DND-41 (cell line): Measurements from ENCODE around the gene TMOD2.

Experiments
- ATAC-seq: fragments of 200-7000 bp; cut with Tn5 transposase; 3 replicates; pipeline ENCODE4 v1.9.1; 2021; ENCODE audit warnings: low read depth; ENCODE audit not compliant: insufficient read depth
- DNase-seq: peaks from one replicate; pipeline ENCODE4 v3.0.0-alpha.2; 2020
- H2AFZ ChIP-seq: 2 replicates; pipeline ENCODE4 v1.6.0; 2012; ENCODE audit warnings: low read depth, low read length
- H3K27ac ChIP-seq: 2 replicates; pipeline ENCODE4 v1.5.1; 2012; ENCODE audit warnings: low read length, inconsistent platforms
- H3K27me3 ChIP-seq: fragments of 200-600 bp; sonication (generic); 2 replicates; pipeline ENCODE4 v1.6.0; 2012; ENCODE audit warnings: low read length, mild to moderate bottlenecking, inconsistent platforms; ENCODE audit not compliant: insufficient read depth, poor library complexity
- H3K36me3 ChIP-seq: 2 replicates; pipeline ENCODE4 v1.5.1; 2012; ENCODE audit warnings: low read length, inconsistent platforms; ENCODE audit not compliant: insufficient read depth
- H3K4me1 ChIP-seq: 2 replicates; pipeline ENCODE4 v1.5.1; 2012; ENCODE audit warnings: mild to moderate bottlenecking, low read length; ENCODE audit not compliant: insufficient read depth
- H3K4me2 ChIP-seq: 2 replicates; pipeline ENCODE4 v1.6.0; 2012; ENCODE audit warnings: mild to moderate bottlenecking, moderate library complexity, low read length, inconsistent platforms; ENCODE audit not compliant: insufficient read depth
- H3K4me3 ChIP-seq, 2 experiments: fragments of 200-600 bp in 1 of 2; shearing (Covaris generic) in 1 of 2; 2 replicates each; pipeline ENCODE4 v1.5.1; 2012 to 2016; ENCODE audit warnings: inconsistent platforms in 2 of 2, low read length in 2 of 2, mild to moderate bottlenecking in 2 of 2, low read depth in 1 of 2, moderate library complexity in 1 of 2
- H3K79me2 ChIP-seq: 2 replicates; pipeline ENCODE4 v1.6.0; 2012; ENCODE audit warnings: low read length, inconsistent platforms; ENCODE audit not compliant: insufficient read depth
- H3K9ac ChIP-seq: 2 replicates; pipeline ENCODE4 v1.6.0; 2012; ENCODE audit warnings: low read depth, mild to moderate bottlenecking, inconsistent platforms, low read length, moderate library complexity
- H3K9me3 ChIP-seq: 2 replicates; pipeline ENCODE4 v1.5.1; 2012; ENCODE audit warnings: low read length, moderate library complexity, mild to moderate bottlenecking, inconsistent platforms; ENCODE audit not compliant: insufficient read depth, severe bottlenecking
- H4K20me1 ChIP-seq: 2 replicates; pipeline ENCODE4 v1.6.0; 2012; ENCODE audit warnings: low read length; ENCODE audit not compliant: insufficient read depth
- CTCF ChIP-seq: IDR thresholded peaks from 2 replicates; pipeline ENCODE4 v1.5.1; 2012; ENCODE audit warnings: borderline replicate concordance, low read length, moderate library complexity, mild to moderate bottlenecking; ENCODE audit not compliant: poor library complexity, severe bottlenecking; ENCODE audit errors: extremely low read depth
- EZH2 ChIP-seq: IDR thresholded peaks from 3 replicates; pipeline ENCODE4 v1.6.1; 2012; ENCODE audit warnings: borderline replicate concordance, low read depth, mild to moderate bottlenecking, moderate library complexity, low read length, inconsistent platforms; ENCODE audit not compliant: severe bottlenecking

Gene TMOD2

GRCh38 chr15:51750792-51751696, at the start of gene TMOD2:
Gene TMOD2, plus strand, starts transcription at chr15:51751597. Its CDS starts 14,845 bp downstream, at chr15:51766442.
- Histone ChIP-seq H3K79me2 (peaks cover 4% of the 10 kb centered on the region; the same call in 1 of the 2 replicates), H2AFZ (peak within 1 kb of the TSS; percentile 82), H4K20me1 (no peaks in the 10 kb centered on the region), H3K9me3 (no peaks in the 10 kb centered on the region), H3K36me3 (no peaks in the 10 kb centered on the region), H3K4me2 (peak within 1 kb of the TSS; percentile 94), H3K9ac (peak within 1 kb of the TSS; percentile 64), H3K27ac (no peak within 1 kb of the TSS), H3K27me3 (peaks cover 16% of the 10 kb centered on the region), H3K4me3 (peak within 1 kb of the TSS; percentile 28 to 86; a peak in 3 of 4 replicates), H3K4me1 (peaks cover 49% of the 10 kb centered on the region)
- DNase-seq: peak; percentile 58
- peak; percentile 84 for ATAC-seq
- TF ChIP-seq CTCF: no peak
- TF ChIP-seq EZH2: peak; percentile 77

GRCh38 chr15:51702710-51703109, 48.7 kb upstream of the TMOD2 start:
- Histone ChIP-seq H2AFZ (no peak overlapping the region), H3K4me1 (no peaks in the 10 kb centered on the region), H3K27ac (no peak overlapping the region), H3K27me3 (peaks cover 5% of the 10 kb centered on the region), H3K9me3 (no peaks in the 10 kb centered on the region), H3K4me3 (no peak overlapping the region), H3K79me2 (no peaks in the 10 kb centered on the region), H3K4me2 (no peak overlapping the region), H4K20me1 (no peaks in the 10 kb centered on the region), H3K36me3 (no peaks in the 10 kb centered on the region), H3K9ac (no peak overlapping the region)
- ATAC-seq: no peak
- DNase-seq: no peak
- TF ChIP-seq EZH2 (no peak), CTCF (no peak)

- Histone ChIP-seq H3K79me2 (no peaks in the 10 kb centered on the region), H3K9ac (no peak overlapping the region), H3K4me3 (no peak overlapping the region), H3K9me3 (no peaks in the 10 kb centered on the region), H3K4me1 (no peaks in the 10 kb centered on the region), H3K27ac (no peak overlapping the region), H3K4me2 (no peak overlapping the region), H4K20me1 (no peaks in the 10 kb centered on the region), H3K27me3 (no peaks in the 10 kb centered on the region), H3K36me3 (no peaks in the 10 kb centered on the region), H2AFZ (no peak overlapping the region)
- ATAC-seq (no peak), DNase-seq (no peak)
- no peak for TF ChIP-seq EZH2
- TF ChIP-seq CTCF: no peak
These were observed 45.1 kb upstream of the TMOD2 start for GRCh38 chr15:51706291-51706690.
